ENCODE results near the gene TBCE. TPM values are rescaled to one million over a fixed set of nuclear protein-coding genes. Genes with fewer than 3 reads are reported as not detected.
"Not testable (repeated sequence)": the region's sequence is repeated elsewhere in the genome, so short reads cannot be mapped to it uniquely, and the experiment has no call there.

TBCE gene
- total RNA-seq, 4 donors from 2014 or later = 38.0 to 50.3 (median 44.8) TPM

DNA sequence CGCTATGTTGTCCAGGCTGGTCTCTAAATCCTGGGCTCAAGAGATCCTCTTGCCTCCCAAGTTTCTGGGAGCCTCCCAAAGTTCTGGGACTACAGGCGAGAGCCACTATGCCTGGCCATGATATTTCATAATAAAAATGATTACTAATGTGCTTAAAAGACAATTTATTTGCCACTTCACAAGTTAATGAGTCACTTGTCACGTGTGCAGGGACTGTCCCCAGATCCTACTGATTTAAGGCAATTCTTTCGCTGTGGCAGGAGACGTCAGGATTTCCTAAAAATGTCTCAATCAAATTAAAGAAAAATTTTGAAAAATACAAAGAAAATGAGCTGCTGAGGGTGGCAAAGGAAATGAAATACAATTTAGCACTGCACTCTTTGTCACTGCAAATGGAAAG lies 93.5 kb downstream of the TBCE start:
- WGBS, 2 donors = 90 to 92% methylated on average over 5 of the region's 5 CpGs
- Histone ChIP-seq H3K27ac (no peak overlapping the region), H3K4me1 (peaks cover 0 to 4% of the 10 kb centered on the region in 2 donors), H3K27me3 (no peaks in the 10 kb centered on the region), H3K4me3 (replicated peaks in 1 of 3) (no peak overlapping the region), H3K36me3 (no peaks in the 10 kb centered on the region), H3K9me3 (no peaks in the 10 kb centered on the region)
- no peak for TF ChIP-seq POLR2A (IDR thresholded peaks at IDR 0.05)
- TF ChIP-seq, protein P1, sequence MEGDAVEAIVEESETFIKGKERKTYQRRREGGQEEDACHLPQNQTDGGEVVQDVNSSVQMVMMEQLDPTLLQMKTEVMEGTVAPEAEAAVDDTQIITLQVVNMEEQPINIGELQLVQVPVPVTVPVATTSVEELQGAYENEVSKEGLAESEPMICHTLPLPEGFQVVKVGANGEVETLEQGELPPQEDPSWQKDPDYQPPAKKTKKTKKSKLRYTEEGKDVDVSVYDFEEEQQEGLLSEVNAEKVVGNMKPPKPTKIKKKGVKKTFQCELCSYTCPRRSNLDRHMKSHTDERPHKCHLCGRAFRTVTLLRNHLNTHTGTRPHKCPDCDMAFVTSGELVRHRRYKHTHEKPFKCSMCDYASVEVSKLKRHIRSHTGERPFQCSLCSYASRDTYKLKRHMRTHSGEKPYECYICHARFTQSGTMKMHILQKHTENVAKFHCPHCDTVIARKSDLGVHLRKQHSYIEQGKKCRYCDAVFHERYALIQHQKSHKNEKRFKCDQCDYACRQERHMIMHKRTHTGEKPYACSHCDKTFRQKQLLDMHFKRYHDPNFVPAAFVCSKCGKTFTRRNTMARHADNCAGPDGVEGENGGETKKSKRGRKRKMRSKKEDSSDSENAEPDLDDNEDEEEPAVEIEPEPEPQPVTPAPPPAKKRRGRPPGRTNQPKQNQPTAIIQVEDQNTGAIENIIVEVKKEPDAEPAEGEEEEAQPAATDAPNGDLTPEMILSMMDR (IDR thresholded peaks at IDR 0.05) = no peak
- intact Hi-C loops (cut with DNase I) = no loop called here
- no peak for DNase-seq

DNA sequence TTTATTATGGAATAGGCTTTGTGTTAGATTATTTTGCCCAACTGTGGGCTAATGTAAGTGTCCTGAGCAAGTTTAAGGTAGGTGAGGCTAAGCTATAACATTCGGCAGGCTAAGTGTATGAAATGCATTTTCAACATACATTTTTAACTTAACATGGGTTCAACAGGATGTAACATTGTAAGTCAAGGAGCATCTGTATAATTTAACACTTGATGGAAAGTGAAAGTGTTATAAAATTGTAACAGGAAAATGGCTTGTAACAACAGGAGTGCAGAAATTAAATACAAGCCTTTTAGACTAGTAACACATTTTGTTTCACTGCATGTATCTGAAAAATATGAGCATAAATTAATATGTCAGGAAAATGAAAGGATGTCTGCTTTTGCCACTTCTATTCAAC lies 94.7 kb downstream of the TBCE start:
- Histone ChIP-seq H3K27me3 (no peaks in the 10 kb centered on the region), H3K4me1 (peaks cover 0 to 4% of the 10 kb centered on the region in 2 donors), H3K4me3 (replicated peaks in 1 of 3) (no peak overlapping the region), H3K36me3 (no peaks in the 10 kb centered on the region), H3K9me3 (no peaks in the 10 kb centered on the region), H3K27ac (no peak overlapping the region)
- TF ChIP-seq, protein P1 (IDR thresholded peaks at IDR 0.05) = no peak
- no peak for TF ChIP-seq POLR2A (IDR thresholded peaks at IDR 0.05)
- intact Hi-C loops (cut with DNase I) = no loop called here
- 92 to 95% methylated on average over 1 of the region's 1 CpG for WGBS, 2 donors
- DNase-seq = no peak

DNA sequence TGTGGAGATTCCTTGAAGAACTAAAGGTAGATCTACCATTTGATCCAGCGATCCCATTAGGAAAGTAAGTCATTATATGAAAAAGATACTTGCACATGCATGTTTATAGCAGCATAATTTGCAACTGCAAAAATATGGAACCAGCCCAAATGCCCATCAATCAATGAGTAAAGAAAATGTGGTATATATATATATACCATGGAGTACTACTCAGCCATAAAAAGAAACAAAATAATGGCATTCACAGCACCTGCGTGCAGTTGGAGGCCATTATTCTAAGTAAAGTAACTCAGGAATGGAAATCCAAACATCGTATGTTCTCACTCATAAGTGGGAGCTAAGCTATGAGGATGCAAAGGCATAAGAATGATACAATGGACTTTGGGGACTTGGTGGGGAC lies 95.6 kb downstream of the TBCE start:
- H3K27me3 ChIP-seq; intact Hi-C loops (cut with DNase I); H3K9me3 ChIP-seq; H3K4me1 ChIP-seq; H3K4me3 ChIP-seq (replicated peaks in 1 of 3); H3K36me3 ChIP-seq; H3K27ac ChIP-seq; DNase-seq: not testable (repeated sequence)
- WGBS, 2 donors = 97 to 98% methylated on average over 3 of the region's 3 CpGs

- H3K27ac ChIP-seq = no peak overlapping the region
- H3K36me3 ChIP-seq = peaks cover 4 to 6% of the 10 kb centered on the region in 2 donors
- TF ChIP-seq, protein P1 (IDR thresholded peaks at IDR 0.05) = no peak
- TF ChIP-seq POLR2A (IDR thresholded peaks at IDR 0.05) = no peak
- DNase-seq = no peak
- 95 to 97% methylated on average over 3 of the region's 3 CpGs for WGBS, 2 donors
- intact Hi-C loops (cut with DNase I) = no loop called here
- no peak overlapping the region for H3K4me3 ChIP-seq (replicated peaks in 1 of 3)
- H3K4me1 ChIP-seq = no peaks in the 10 kb centered on the region
- no peaks in the 10 kb centered on the region for H3K27me3 ChIP-seq
- H3K9me3 ChIP-seq = no peaks in the 10 kb centered on the region
Observed at GRCh38 chr1:235465066-235465465, 97.8 kb downstream of the TBCE start.

DNA sequence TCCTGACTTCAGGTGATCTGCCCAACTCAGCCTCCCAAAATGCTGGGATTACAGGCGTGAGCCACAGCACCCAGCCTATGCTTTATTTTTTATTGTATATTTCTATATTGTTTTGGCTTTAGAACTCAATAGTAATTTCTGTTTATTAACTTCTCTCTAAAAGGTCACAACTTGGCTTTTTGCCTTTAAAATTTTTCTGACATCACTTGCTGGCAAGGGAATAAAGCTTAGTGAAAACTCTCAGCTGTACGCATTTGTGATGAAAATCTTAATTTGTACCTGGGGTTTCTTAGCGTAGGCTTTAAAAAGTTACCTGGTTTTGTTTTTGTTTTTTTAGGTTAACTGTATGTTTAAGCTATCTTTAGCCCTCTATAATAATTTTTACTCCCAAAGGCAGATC lies 100.8 kb downstream of the TBCE start:
- H3K9me3 ChIP-seq = no peaks in the 10 kb centered on the region
- H3K27ac ChIP-seq = no peak overlapping the region
- H3K4me1 ChIP-seq = no peaks in the 10 kb centered on the region
- no peak overlapping the region for H3K4me3 ChIP-seq (replicated peaks in 1 of 3)
- WGBS, 2 donors = 83 to 84% methylated on average over 3 of the region's 3 CpGs
- H3K27me3 ChIP-seq = no peaks in the 10 kb centered on the region
- intact Hi-C loops (cut with DNase I) = no loop called here
- no peak for DNase-seq
- TF ChIP-seq, protein P1 (IDR thresholded peaks at IDR 0.05) = no peak
- TF ChIP-seq POLR2A (IDR thresholded peaks at IDR 0.05) = no peak
- H3K36me3 ChIP-seq = peaks cover 4 to 6% of the 10 kb centered on the region in 2 donors

DNA sequence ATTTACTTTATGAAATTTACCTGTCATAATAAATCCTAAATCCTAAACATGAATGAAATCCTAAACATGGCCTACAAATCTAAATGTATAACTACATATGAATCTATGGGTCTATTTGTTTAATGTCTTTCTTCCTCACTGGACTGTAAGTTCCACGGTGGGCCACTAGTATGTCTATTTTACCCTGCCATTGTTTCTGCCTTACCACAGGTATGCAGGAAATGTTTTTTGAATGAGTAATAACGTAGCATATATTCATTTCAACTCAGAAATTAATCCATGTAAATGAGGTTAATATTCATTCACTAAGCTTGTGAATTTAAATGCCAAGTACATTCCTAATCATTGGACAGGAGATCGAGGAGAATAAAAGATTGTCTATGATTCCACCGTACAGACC lies 101.7 kb downstream of the TBCE start:
- no peak for TF ChIP-seq POLR2A (IDR thresholded peaks at IDR 0.05)
- TF ChIP-seq, protein P1 (IDR thresholded peaks at IDR 0.05) = no peak
- Histone ChIP-seq H3K27ac (no peak overlapping the region), H3K9me3 (no peaks in the 10 kb centered on the region), H3K4me3 (replicated peaks in 1 of 3) (no peak overlapping the region), H3K27me3 (no peaks in the 10 kb centered on the region), H3K4me1 (no peaks in the 10 kb centered on the region), H3K36me3 (peaks cover 4 to 6% of the 10 kb centered on the region in 2 donors)
- WGBS, 2 donors = 93% methylated on average over 4 of the region's 4 CpGs
- no peak for DNase-seq
- intact Hi-C loops (cut with DNase I) = no loop called here

GRCh38 chr1:235469897-235470296 lies 102.7 kb downstream of the TBCE start:
- H3K4me1 ChIP-seq; H3K36me3 ChIP-seq; H3K27me3 ChIP-seq; H3K4me3 ChIP-seq (replicated peaks in 1 of 3); intact Hi-C loops (cut with DNase I); H3K9me3 ChIP-seq; H3K27ac ChIP-seq; DNase-seq: not testable (repeated sequence)
- WGBS, 2 donors = 100% methylated on average over 2 of the region's 2 CpGs
